AG20443 (cell line): ENCODE measurements around the gene PCLO.
"Not testable (repeated sequence)": the region's sequence is repeated elsewhere in the genome, so short reads cannot be mapped to it uniquely, and the experiment has no call there.

Experiments used
- DNase-seq: peaks from one replicate; pipeline ENCODE4 v3.0.0; 2012; ENCODE audit warnings: low spot score, mixed read lengths

The PCLO gene

DNA sequence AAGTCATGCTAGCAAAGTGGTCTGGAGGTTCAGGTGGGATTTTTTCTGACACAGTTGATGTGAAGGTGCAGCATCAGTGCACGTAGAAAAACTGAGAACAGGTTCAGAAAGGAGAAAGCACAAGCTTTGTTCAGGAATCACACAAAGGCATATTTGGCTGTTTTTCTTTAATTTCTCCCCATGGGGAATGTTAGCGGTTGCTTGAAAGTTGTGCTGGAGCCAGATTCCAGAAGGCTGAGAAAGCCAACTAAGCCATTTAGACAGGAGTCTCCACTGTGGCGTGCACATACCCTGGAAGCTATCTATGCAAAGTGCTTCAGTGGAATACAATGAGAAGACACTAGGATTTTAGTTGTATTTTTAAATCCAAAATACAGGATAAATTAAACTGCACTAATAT, 201.4 kb downstream of the PCLO start:
- DNase-seq = no peak

DNA sequence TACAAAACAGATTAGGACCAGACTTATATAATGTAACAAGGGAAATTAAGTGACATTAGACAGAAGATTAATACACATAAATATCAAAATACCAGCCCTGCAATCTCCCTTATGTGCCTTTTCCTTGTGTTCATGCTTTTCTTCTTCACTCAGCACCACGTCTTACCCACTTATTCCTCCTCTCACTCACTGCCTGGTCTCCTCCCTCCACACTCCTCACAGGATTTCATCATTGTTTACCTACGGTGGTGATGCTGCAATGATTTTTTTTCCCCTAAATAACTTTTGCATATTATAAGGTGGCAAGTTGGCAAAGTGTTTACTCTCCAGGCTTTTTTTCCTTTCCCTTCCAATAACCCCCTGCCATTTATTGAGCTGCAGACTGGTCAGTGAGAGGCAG, 203.2 kb downstream of the PCLO start:
- no peak for DNase-seq

DNA sequence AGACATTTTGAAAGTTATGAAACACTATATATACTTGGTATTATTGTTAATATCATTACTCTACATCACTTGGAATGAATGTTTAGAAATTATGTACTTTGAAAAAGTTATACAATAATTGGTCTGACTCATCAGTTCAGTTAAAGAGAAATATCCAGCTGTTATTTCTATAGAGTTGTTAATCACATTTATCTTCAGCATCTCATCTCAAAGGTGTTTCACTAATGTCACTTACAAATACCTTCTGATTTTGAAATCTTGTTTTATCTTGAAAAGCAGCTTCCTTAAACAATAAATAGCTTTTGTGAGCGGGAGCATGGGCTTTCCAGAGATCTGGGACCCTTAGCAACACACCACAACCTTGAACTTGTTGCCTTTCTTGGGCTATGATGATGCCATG, 205.2 kb downstream of the PCLO start:
- no peak for DNase-seq

DNA sequence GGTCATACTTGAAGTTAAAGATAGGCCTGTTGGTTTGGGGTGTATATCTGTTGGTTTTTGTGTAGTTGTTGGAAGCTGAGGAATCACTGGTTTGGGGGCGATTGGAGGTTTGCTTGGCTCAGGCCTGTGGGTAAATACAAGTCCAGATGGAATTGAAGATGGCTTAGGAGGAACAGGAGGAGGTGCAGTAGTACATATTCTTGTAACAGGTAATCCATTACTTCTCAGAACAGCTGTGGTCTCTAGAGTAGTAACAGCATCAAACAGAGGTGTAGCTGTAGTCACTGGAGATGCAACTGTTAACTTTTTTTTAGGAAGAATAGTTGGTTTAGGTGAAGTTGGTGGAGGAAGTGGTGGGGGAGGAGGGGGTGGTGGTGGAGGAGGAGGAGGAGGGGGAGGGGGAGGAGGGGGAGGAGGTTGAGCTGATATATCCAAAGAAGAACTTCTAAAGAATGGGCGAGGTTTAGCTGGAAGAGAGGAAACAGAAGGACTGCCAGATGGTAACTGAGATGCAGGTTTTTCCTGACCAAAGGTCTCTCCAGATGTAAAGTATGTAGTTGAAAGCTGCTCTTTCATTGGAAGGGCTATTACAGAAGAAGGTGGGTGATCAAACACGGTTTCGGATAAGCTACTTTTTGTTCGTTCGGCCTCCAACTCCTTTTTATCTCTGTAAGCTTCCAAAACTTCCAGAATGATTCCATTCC, 209.2 kb downstream of the PCLO start:
- DNase-seq = no peak

DNA sequence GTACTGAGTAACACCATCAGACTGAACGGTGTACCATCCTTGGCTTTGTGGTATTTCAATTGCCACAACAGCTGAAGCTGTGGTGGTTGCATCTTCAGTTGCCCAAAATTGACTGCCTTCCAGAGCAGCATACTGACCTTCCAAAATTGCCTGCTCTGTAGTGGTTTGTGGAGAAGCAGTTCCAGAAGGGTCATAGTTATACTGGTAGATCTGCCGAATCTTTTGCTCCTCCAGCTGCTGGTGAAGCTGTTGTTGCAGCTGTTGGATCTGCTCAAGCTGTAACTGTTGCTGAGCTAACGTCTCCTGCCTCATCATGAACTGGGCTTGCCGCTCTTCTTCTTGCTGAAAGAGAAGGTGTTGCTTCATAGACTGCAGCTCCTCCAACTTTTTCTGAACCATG, 212.2 kb downstream of the PCLO start:
- no peak for DNase-seq

DNA sequence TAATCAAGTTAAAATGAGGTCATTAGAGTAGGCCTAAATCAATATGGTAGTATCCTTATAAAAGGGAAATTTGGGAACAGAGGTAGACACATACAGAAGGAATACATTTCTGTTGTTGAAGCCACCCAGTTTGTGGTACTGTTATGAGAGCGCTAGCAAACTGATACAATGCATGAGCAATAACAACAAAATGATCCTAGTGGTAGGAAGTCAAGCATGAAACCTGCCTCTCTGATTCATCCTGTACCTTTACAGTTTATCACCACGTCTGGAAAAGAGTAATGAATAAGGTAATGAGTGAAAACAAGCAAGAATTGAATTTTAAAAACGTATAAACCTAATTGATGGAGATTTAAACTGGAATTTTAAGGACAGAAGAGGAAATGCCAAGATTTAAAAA, 217.2 kb downstream of the PCLO start:
- no peak for DNase-seq

DNA sequence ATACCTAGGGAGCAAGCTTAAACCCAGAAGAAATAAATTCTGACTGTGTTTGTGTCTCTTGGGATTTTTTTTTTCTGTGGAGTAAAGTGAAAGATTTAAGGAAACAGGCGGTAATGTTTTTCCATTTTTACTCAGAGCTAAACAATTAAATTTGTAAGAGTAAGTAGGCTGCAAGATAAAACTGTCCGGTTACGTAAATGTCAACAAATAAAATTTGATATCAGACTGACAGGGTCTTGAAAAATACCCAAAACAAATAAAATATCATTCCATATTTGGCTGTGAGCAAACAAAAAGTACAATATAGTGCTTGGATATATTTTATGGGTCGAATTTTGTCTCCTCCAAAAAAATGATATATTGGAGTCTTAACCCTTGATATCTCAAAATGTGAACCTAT, 217.6 kb downstream of the PCLO start:
- DNase-seq = no peak

DNA sequence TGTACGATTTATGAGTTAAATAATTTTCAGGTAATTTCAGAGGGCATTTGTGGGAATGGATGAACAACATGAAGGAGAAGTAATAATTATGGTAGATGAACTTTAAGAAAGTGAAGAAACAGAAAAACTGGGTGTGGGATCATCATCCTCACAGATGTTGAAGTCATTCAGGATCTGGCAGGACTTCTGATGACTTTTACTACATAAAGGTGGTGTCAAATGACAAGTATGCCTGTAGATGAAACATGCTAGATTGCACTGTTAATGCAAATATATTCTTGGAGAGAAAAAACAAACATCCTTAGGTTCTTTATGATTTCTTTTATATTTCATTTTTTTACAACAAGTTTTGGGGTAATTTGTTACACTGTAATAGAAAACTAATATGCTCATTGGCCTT, 230.2 kb downstream of the PCLO start:
- no peak for DNase-seq

DNA sequence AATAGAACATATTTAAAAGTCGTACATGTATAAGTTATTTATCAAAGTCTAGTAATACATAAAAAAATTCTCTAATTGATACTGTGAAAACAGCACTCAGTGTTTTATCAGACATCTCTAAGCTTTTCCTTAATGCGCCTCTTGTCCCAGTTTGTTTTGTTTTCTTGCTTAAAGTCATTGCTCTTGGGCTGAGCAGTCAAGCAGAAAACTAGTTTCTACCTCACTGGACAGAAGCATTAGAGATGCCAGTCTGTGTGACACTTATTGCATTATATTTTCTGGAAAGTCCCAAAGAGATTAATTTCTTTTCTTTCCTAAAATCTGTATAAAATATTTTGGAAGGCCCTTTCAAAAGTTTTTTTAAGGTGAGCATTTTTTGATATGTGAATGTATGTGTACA, 236.2 kb downstream of the PCLO start:
- no peak for DNase-seq

DNA sequence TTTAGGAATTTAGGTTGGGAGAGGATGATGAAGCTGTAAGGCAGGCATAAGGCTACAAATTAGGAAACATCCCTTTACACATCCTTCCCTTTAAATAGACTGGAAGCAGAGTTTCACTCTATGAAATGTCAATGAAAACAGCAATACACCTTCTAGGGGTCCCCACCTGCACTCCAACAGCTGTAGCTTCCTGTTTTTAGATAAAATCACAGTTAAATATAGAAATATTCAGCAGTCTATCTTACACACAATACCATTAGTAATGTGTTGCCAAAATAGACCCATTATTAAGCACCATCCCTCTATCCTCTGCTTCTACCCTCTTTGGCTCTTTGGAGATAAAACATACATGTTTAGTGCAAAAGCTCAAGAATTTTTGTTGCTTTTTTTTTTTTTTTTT, 237.4 kb downstream of the PCLO start:
- no peak for DNase-seq

DNA sequence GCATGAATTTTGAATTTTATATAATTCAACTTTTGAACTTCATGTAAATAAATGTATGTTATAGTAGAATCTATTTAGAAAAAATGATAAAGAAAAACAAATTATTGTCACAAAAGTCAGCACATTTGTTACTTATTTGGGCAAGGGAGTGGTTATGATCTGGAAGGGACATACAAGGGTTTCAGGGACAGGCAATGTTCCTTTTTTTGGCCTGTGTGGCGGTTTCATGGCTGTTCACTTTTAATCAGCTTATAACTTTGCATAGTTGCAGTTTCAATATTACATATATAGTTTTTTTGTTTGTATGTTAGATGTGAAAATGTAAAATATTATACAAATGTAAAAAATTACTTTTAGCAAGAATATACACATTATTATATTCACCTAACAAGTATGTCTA, 256.2 kb downstream of the PCLO start:
- DNase-seq = no peak

DNA sequence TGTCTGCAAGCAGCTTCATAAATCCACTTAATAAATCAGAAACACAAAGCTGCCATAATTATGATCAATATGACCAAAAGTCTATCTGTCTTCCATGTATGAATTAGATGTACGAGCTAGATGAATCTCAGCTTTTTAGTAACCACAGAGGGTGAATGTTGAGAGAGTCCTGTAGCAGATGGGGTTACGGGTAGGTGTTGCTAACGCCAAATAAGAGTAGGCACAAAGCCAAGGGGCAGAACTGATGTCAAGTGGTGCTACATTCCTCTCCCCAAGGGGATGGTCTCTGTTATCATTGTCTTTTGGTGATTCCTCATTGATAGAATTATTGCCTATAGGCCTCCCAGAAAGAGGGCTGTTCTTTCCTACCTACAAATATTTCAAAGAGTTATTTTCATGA, 257.8 kb downstream of the PCLO start:
- no peak for DNase-seq

DNA sequence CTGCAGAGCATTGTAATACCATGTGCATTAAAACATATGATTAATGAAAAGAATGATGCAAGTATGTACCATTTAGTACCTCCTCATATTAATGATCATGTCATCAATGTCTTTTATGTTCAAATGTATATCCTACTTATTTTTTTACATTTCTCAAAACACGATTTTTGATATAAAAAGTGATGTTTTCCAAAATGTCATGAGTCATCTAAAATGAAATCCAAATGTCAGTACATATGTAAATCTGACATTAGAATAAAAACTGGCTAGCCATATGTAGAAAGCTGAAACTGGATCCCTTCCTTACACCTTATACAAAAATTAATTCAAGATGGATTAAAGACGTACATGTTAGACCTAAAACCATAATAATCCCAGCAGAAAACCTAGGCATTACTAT, 261.6 kb downstream of the PCLO start:
- not testable (repeated sequence) for DNase-seq

DNA sequence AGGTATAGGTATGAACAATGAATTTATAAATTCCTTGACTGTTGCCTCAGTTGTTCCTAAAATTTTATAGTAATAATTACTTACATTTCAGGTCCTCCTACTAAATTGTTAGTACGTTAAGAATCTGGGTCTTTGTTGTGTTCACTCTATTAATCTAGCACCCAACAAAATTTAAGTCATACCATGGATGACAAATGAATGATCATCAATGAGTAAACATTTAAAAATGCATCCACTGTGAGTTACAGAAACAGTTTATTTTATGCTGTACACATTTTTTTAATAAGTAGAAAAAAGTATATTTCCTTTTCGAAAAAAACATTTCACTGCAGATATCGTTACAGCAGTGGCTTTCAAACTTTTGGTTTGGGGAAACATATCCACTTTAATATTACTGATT, 265.2 kb downstream of the PCLO start:
- DNase-seq = no peak

DNA sequence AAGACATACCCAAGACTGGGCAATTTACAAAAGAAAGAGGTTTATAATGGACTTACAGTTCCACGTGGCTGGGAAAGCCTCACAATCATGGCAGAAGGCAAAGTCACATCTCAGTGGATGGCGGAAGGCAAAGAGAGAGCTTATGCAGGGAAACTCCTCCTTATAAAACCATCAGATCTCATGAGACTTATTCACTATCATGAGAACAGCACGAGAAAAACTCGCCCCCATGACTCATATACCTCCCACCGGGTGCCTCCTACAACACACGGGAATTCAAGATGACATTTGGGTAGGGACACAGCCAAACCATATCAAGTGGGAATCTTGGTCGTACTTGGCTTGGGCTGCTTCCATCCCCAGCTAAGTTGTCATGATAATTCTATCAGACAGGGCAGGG, 268.3 kb downstream of the PCLO start:
- not testable (repeated sequence) for DNase-seq

DNA sequence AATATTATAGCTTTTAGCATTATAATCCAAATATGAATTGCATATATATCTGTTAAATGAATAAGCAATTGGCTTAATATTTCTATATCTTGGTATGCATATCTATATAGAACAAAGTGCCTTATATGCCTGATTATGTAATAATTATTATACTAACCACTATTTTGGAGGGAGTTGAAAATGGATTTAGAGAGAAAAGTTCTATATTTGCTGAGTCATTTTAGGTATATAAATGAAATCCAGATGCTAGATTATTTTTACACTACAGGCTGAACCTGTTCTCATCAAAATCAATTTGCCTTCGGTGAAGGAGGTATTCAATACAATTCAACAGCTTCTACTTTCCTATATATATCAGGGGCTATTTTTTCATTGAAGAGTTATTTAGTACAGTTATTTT, 276.4 kb downstream of the PCLO start:
- DNase-seq = no peak

DNA sequence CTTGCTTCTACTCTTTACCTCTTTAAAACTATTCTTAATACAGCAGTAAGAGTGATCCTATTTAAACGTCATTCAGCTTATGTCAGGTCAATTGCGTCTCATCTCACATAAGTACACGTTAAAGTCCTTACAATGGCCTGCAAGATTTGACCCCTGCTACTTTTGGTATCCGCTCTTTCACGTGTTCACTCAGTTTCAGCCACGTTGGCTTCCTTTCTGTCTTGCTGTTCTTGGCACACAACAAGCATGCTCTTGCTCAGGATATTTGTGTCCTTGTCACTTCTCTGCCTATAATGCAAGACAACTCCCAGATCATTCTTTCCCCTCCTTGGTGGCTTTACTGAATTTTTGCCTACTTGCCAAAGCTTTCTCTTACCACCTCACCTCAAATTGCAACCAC, 296.8 kb downstream of the PCLO start:
- no peak for DNase-seq

DNA sequence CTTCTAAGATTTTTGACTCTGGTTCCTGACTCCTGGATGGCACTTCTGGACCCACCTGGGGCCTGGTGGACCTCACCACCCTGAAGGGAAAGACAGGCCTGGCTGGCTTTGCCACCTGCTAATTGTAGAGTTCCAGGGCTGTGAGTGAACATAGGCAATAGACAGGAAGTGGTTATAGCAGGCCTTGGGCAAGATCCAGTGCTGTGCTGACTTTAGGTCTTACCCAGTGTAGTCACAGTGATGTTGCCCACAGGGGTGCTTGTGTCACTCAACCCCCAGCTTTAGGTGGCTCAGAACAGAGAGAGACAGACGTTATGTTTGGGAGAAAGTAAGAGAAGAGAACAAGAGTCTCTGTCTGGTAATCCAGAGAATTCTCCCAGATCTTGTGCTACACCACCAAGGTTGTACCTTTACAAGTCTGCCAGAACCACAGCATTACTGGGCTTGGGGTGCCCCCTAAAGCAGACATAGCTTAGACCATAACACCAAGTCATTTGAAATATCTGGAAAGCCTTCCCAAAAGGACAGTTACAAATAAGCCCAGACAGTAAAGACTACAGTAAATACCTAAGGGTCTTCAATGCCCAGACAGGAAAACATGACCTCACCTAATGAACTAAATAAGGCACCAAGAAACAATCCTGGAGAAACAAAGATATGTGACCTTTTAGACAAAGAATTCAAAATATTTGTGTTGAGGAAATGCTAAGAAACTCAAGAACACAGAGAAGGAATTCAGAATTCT, 303.4 kb downstream of the PCLO start:
- DNase-seq = no peak

DNA sequence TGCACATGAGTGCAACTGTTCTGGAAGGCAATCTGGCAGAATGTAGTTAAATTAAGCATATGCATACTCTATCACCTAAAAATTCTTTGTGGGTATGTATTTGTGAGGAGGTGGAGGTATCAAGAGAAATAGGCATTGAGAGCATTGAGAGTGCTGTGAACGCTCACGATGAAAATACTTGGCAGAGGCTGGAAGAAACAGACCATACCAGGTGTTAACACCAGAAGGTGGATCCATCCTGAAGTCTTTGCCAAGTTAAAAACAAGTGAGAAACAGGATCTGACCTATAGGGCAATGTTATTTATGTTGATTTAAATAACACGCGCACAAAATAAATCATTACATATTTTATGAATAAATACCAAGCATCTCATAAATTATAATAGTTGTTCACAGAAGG, 311.6 kb downstream of the PCLO start:
- DNase-seq = no peak

DNA sequence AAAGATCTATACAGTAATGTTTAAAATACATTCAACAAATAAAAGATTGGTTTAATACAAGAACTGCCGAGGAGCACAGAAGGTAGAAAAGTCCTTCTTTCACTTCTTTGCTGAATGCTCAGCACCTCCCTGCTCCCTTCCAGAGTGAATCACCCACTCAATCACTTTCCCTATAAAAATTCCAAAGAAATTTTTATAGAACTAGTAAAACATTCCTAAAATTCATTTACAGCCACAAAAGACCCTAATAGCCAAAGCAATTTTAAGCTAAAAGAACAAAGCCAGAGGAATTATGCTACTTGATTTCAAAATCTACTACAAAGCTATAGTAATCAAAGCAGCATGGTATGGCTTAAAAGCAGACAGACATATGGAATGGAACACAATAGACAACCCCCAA, 320.9 kb downstream of the PCLO start:
- DNase-seq = no peak

DNA sequence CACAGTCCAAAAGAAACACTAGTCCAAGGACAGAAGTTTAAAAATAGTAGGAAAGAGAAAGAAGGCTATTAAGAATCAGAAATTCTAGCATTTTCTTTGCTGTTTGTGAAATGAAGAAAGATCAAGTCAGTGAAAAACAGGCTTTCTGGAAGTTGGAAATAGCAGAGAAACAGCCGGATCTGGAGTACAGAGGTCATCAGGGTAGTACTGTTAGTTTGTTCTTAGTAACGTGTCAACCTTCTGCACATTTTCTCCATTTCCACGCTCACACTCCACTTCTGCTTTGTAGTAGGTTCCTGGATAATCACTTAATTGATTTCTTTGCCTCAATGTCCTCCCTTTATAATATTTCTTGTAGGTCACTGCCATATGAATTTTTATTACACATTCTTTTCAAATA, 322.6 kb downstream of the PCLO start:
- DNase-seq = no peak

DNA sequence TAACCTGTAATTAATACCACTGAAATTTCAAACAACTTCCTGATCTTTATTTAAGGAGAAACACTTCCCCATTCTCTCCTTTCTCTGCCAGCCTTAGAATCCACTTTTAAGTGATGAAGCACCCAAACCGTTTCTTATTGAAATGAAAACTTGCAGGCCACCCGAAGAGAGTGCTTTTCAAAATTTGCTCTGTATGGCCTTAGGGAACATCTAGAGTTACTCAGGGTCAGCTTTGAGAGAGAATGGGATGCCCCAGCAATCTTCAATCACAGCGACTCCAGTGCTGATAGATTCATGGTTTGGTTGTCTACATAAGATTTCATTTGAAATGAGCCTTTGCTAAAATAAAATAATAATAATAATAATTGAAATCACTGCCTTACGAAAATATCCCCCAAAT, 323.1 kb downstream of the PCLO start:
- DNase-seq = no peak

DNA sequence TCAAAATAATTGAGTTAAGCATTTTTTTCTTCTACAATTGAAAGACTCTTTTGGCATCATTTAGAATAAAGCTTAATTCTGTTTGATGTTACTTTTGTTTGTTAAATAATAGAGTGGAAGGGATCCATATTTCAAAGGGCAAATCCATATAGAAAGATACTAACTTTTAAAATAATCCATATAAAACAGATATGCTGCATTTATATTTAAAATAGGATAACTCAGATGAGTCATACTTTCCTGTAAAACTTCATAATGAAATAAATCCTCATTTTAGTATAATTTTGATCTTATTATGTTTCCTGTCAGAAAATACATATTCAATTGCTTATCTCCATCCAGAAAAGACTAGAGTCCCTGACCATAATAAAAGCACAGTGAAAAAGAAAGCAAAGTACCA, 323.6 kb downstream of the PCLO start:
- no peak for DNase-seq

DNA sequence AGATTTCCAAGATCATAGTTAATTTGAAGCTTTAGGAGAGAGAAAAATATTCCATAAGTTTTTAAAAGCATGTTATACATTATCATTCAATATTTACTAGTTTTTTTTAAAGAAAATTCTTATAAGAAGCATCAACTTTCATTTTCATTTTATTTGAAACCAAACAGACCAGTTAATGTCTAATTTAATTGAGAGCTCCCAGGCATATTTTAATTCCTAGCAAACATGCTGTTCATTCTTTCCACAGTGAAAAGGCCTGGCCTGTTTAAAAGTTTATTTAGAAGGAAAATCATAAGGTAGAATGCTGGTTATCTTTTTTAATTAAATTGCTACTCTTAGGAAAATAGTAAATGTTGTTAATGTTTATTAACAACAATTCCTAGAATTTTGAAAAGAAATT, 324.4 kb downstream of the PCLO start:
- no peak for DNase-seq
